ENCODE results near the gene TGFBR3. TPM values are rescaled to one million over a fixed set of nuclear protein-coding genes. Genes with fewer than 3 reads are reported as not detected.

The TGFBR3 gene
- polyA plus RNA-seq, 3 donors = 91.8 to 124 (median 95.6) TPM

- no peak for DNase-seq (ENCODE audit: extremely low read depth in 1 of 11, low read depth in 9 of 11, low spot score in 4 of 11)
Measured at GRCh38 chr1:91813813-91814212, 72.1 kb downstream of the TGFBR3 start.

- DNase-seq (ENCODE audit: extremely low read depth in 1 of 11, low read depth in 9 of 11, low spot score in 4 of 11) = no peak
Measured at GRCh38 chr1:91811363-91812025, 74.5 kb downstream of the TGFBR3 start.

- no peak for DNase-seq (ENCODE audit: extremely low read depth in 1 of 11, low read depth in 9 of 11, low spot score in 4 of 11)
Measured at GRCh38 chr1:91809317-91809716, 76.6 kb downstream of the TGFBR3 start.

GRCh38 chr1:91807921-91808620 is 77.9 kb downstream of the TGFBR3 start:
- no peak for DNase-seq (ENCODE audit: extremely low read depth in 1 of 11, low read depth in 9 of 11, low spot score in 4 of 11)

- no peak for DNase-seq (ENCODE audit: extremely low read depth in 1 of 11, low read depth in 9 of 11, low spot score in 4 of 11)
Measured at GRCh38 chr1:91806769-91807700, 78.9 kb downstream of the TGFBR3 start.

GRCh38 chr1:91806181-91806768 is 79.7 kb downstream of the TGFBR3 start:
- DNase-seq (ENCODE audit: extremely low read depth in 1 of 11, low read depth in 9 of 11, low spot score in 4 of 11) = no peak

- DNase-seq (ENCODE audit: extremely low read depth in 1 of 11, low read depth in 9 of 11, low spot score in 4 of 11) = no peak
Measured at GRCh38 chr1:91805311-91805801, 80.6 kb downstream of the TGFBR3 start.

- no peak for DNase-seq (ENCODE audit: extremely low read depth in 1 of 11, low read depth in 9 of 11, low spot score in 4 of 11)
Measured at GRCh38 chr1:91804546-91805023, 81.4 kb downstream of the TGFBR3 start.

- no peak for DNase-seq (ENCODE audit: extremely low read depth in 1 of 11, low read depth in 9 of 11, low spot score in 4 of 11)
Measured at GRCh38 chr1:91803847-91804545, 82.0 kb downstream of the TGFBR3 start.

- DNase-seq (ENCODE audit: extremely low read depth in 1 of 11, low read depth in 9 of 11, low spot score in 4 of 11) = no peak
Measured at GRCh38 chr1:91803123-91803522, 82.8 kb downstream of the TGFBR3 start.

GRCh38 chr1:91801496-91802115 is 84.3 kb downstream of the TGFBR3 start:
- DNase-seq (ENCODE audit: extremely low read depth in 1 of 11, low read depth in 9 of 11, low spot score in 4 of 11) = no peak

GRCh38 chr1:91799863-91800262 is 86.1 kb downstream of the TGFBR3 start:
- DNase-seq (ENCODE audit: extremely low read depth in 1 of 11, low read depth in 9 of 11, low spot score in 4 of 11) = no peak

- DNase-seq (ENCODE audit: extremely low read depth in 1 of 11, low read depth in 9 of 11, low spot score in 4 of 11) = no peak
Measured at GRCh38 chr1:91799159-91799558, 86.8 kb downstream of the TGFBR3 start.

- no peak for DNase-seq (ENCODE audit: extremely low read depth in 1 of 11, low read depth in 9 of 11, low spot score in 4 of 11)
Measured at GRCh38 chr1:91798740-91799139, 87.2 kb downstream of the TGFBR3 start.

GRCh38 chr1:91798241-91798648 is 87.7 kb downstream of the TGFBR3 start:
- no peak for DNase-seq (ENCODE audit: extremely low read depth in 1 of 11, low read depth in 9 of 11, low spot score in 4 of 11)

GRCh38 chr1:91797164-91797563 is 88.8 kb downstream of the TGFBR3 start:
- DNase-seq (ENCODE audit: extremely low read depth in 1 of 11, low read depth in 9 of 11, low spot score in 4 of 11) = no peak

- no peak for DNase-seq (ENCODE audit: extremely low read depth in 1 of 11, low read depth in 9 of 11, low spot score in 4 of 11)
Measured at GRCh38 chr1:91796390-91796654, 89.6 kb downstream of the TGFBR3 start.

All from renal cortex interstitium (tissue), 11 donors.